Measurements from ENCODE around the gene ZSCAN25.
"Not testable (repeated sequence)": the region's sequence is repeated elsewhere in the genome, so short reads cannot be mapped to it uniquely, and the experiment has no call there.

ZSCAN25 gene

DNA sequence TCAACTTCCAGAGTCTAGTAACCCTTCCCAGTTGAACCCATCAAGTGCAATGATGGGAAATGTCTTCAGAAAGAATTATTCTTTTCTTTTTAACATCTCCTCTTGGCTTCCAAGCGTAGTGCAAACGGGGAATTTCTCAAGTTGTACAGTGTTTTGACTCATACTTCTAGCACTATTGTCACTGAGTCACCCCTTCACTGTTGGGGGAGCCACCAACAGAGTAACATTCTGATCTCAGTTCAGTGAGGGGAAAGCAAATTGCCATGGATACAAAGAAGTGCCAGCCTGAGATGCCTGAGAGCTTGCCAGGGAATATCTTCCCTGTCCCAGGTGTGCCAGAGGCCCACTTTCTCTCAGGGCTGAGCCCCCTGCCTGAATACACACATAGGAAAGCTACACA, 32.1 kb downstream of the ZSCAN25 start:
- TF ChIP-seq ZNF274 (IDR thresholded peaks at IDR 0.05; ENCODE audit: low read depth, low read length) = no peak
- H3K4me3 ChIP-seq (ENCODE audit: low read length) = no peak overlapping the region

DNA sequence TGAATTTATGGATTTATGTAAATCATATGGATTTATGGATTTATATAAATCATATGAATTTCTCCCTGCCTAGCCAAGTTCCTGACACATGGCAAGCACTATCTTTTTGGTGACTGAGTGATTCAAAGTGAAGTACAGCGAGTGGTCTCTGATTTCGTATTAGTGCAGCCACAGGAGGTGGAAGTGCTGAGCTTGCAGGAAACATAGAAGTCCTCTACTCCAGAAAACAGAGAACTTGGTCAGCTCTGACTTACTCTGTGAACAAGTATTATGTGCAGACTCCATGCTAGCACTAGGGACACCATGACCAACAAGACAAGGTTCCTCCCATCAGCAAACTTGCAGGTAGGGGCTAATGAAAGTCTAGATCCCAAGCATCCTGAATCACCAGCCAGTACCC, 34.5 kb downstream of the ZSCAN25 start:
- no peak overlapping the region for H3K4me3 ChIP-seq (ENCODE audit: low read length)
- TF ChIP-seq ZNF274 (IDR thresholded peaks at IDR 0.05; ENCODE audit: low read depth, low read length) = no peak

- no peak for TF ChIP-seq ZNF274 (IDR thresholded peaks at IDR 0.05; ENCODE audit: low read depth, low read length)
- H3K4me3 ChIP-seq (ENCODE audit: low read length) = no peak overlapping the region
Observed at GRCh38 chr7:99652671-99653070, 35.9 kb downstream of the ZSCAN25 start.

GRCh38 chr7:99653269-99653668, 36.5 kb downstream of the ZSCAN25 start:
- H3K4me3 ChIP-seq (ENCODE audit: low read length) = not testable (repeated sequence)

GRCh38 chr7:99653754-99654153, 37.0 kb downstream of the ZSCAN25 start:
- no peak overlapping the region for H3K4me3 ChIP-seq (ENCODE audit: low read length)
- no peak for TF ChIP-seq ZNF274 (IDR thresholded peaks at IDR 0.05; ENCODE audit: low read depth, low read length)

- H3K4me3 ChIP-seq (ENCODE audit: low read length) = not testable (repeated sequence)
Observed at GRCh38 chr7:99654626-99655025, 37.9 kb downstream of the ZSCAN25 start.

DNA sequence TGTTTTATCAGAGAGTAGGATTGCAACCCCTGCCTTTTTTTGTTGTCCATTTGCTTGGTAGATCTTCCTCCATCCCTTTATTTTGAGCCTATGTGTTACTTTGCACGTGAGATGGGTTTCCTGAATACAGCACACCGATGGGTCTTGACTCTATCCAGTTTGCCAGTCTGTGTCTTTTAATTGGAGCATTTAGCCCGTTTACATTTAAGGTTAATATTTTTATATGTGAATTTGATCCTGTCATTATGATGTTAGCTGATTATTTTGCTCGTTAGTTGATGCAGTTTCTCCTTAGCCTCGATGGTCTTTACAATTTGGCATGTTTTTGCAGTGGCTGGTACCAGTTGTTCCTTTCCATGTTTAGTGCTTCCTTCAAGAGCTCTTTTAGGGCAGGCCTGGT, 41.1 kb downstream of the ZSCAN25 start:
- H3K4me3 ChIP-seq (ENCODE audit: low read length) = not testable (repeated sequence)

DNA sequence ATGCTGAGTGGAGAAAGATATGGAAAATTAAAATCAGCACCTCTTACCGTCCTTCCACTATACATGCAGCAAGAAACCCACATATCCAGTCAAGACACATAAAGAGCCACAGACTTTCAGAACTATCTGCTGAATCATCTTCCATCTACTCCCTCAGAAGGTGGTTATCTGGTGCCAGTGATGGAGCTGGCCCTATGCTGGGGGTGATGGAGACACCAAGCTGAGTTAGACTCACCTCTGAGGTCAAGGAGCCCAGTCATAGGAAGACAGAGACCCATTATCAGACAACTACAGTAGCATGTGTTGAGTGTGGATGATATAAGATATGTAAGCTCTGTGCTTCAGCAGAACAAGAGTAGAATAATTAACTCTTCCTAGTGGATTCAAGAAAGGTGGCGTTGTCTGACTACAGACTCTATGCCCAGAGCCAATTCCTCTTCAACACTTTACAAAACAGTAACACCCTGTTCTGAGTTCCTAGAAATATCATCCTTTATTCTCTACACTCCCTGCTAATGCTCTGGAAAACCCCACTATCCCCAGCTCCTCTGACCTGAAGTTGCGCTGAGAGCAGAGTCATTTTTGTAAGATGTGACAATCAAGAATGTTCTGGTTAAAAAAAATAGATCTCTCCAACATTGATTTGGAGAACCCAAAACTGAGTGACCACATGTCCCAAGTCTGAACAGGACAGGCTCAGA, 48.7 kb downstream of the ZSCAN25 start:
- no peak for TF ChIP-seq ZNF274 (IDR thresholded peaks at IDR 0.05; ENCODE audit: low read depth, low read length)

GRCh38 chr7:99666013-99666395, 49.3 kb downstream of the ZSCAN25 start:
- no peak for TF ChIP-seq ZNF274 (IDR thresholded peaks at IDR 0.05; ENCODE audit: low read depth, low read length)
- H3K4me3 ChIP-seq (ENCODE audit: low read length) = no peak overlapping the region

More for the DNA sequence above, 48.7 kb downstream of the ZSCAN25 start:
- H3K4me3 ChIP-seq (ENCODE audit: low read length) = no peak overlapping the region

DNA sequence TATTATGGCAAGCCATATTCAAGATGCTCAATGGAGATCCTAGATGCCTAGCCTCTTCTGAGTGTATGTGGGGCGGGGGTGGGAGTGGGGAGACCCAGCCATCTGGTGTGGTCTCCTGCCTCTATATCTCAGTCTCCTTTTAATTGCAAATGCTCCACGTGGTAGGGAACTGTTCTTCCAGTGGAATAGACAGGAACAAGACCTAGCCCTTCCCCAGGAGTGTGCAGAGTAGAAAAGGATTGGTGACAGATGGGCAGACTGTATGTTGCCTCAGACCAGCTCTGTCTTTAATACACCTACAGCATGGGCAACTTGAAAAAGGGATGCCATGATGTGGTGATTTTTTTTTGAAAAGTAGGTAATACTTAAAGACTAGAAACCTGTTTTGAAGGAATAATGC, 50.4 kb downstream of the ZSCAN25 start:
- no peak for TF ChIP-seq ZNF274 (IDR thresholded peaks at IDR 0.05; ENCODE audit: low read depth, low read length)
- H3K4me3 ChIP-seq (ENCODE audit: low read length) = no peak overlapping the region

DNA sequence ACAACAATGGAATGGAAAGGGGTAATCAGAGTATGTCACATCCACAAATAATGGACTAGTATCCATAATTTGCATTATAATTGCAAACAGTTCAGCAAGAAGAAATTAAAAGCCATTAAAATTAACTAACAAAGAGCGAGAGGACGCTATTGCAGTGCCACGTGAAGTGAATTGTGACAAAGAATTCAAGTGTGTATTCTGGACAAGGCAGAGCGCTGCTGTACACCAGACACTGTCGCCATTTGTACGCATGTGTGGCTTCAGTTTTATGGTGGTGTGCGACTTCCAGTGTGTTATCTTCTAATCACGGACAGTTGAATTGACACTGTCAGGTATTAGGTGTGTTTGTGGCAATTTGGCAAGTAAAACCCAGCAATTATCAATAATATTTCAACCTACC, 51.8 kb downstream of the ZSCAN25 start:
- no peak overlapping the region for H3K4me3 ChIP-seq (ENCODE audit: low read length)
- TF ChIP-seq ZNF274 (IDR thresholded peaks at IDR 0.05; ENCODE audit: low read depth, low read length) = no peak

GRCh38 chr7:99669782-99670181, 53.0 kb downstream of the ZSCAN25 start:
- TF ChIP-seq ZNF274 (IDR thresholded peaks at IDR 0.05; ENCODE audit: low read depth, low read length) = no peak
- no peak overlapping the region for H3K4me3 ChIP-seq (ENCODE audit: low read length)

- TF ChIP-seq ZNF274 (IDR thresholded peaks at IDR 0.05; ENCODE audit: low read depth, low read length) = no peak
- no peak overlapping the region for H3K4me3 ChIP-seq (ENCODE audit: low read length)
Observed at GRCh38 chr7:99672573-99672972, 55.8 kb downstream of the ZSCAN25 start.

GRCh38 chr7:99674995-99675742, 58.4 kb downstream of the ZSCAN25 start:
- no peak for TF ChIP-seq ZNF274 (IDR thresholded peaks at IDR 0.05; ENCODE audit: low read depth, low read length)
- H3K4me3 ChIP-seq (ENCODE audit: low read length) = no peak overlapping the region

DNA sequence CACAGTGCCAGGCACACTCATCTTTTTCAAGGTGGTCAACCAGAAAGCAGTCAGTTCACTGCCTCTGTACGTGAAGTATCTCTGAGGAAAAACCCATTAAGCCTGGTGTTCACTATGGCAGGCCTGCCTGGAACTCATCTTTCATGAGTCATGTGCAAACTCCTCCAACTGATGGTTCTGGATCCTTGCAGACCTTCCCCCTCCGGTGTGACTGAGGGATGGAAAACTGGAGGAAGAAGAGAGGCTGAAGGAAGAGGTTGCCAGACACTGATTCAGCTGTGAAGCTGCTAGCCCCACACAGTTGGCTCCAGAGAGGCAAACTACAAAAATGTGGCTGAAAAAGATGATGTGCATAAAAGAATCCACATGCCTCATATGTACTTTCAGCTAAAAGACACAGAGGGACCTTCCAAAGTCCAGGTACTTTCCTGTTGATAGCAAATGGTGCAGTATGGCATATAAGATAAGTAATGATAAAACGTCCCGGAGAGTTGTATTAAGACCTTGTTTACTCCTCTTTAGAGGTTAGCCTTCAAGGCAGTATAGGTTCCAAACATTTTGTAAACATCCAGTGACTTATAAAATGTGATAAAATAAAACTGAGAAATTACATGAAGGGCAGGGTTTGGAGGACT, 60.4 kb downstream of the ZSCAN25 start:
- TF ChIP-seq ZNF274 (IDR thresholded peaks at IDR 0.05; ENCODE audit: low read depth, low read length) = no peak
- no peak overlapping the region for H3K4me3 ChIP-seq (ENCODE audit: low read length)
